ENCODE measurements around the gene OAT. TPM values are rescaled to one million over a fixed set of nuclear protein-coding genes. Genes with fewer than 3 reads are reported as not detected.
A peak's percentile ranks its signal among the peaks of the same experiment; 100 is the strongest.

OAT gene
- total RNA-seq, 1 donor from 2014 or later, result 133 TPM

DNA sequence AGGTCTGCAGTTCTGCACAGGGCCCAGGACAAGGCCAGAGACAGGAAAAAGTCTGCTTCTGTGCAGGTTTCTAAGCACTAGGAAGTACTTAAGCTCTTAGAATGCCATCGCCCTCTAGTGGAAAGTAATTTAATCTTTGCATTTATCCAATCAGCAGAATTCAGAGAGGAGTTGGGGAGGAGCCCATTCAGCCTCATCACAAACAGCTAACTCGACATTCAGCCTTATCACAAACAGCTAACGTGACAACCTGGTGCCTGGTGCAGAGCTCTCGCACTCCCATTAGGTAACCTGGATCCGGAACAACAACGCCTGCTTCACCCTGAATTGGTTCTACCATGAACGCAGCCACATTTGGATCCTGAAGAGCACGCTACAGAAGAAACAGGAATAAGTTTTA, 15.2 kb downstream of the OAT start:
- peak; percentile 51 for DNase-seq (ENCODE audit: low spot score)

DNA sequence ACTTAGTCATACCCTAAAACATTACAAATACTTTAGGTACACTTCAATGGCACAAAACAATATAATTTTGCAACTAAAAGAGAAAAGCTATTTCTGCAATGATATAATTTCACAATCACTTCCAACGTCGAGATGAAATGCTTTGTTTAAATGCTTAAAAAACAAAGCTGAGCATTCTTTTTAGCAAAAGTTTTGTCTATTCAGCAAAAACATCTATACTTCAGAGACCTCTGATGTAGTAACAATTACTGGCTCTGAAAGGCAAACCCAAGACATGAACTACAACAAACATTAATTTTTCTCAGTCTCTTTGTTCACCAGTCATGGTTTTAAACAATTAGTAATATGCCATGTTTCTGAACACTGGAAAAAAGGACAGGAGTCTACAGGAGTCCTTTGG, 16.4 kb downstream of the OAT start:
- no peak for DNase-seq (ENCODE audit: low spot score)

DNA sequence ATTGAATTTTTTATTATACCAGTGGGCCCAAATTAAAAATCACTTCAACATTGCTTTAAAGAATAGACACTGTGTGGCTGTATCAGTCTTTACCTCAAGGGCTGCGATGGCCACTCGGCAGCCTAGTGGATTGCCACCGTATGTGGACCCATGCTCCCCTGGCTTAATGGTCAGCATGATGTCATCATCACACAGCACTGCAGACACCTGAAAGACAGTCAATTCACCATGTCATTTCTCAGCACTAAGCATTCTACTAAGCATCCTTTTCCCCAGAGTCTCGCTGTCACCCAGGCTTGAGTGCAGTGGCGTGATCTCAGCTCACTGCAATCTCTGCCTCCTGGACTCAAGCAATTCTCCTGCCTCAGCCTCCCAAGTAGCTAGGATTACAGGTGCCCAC, 17.1 kb downstream of the OAT start:
- no peak for DNase-seq (ENCODE audit: low spot score)

DNA sequence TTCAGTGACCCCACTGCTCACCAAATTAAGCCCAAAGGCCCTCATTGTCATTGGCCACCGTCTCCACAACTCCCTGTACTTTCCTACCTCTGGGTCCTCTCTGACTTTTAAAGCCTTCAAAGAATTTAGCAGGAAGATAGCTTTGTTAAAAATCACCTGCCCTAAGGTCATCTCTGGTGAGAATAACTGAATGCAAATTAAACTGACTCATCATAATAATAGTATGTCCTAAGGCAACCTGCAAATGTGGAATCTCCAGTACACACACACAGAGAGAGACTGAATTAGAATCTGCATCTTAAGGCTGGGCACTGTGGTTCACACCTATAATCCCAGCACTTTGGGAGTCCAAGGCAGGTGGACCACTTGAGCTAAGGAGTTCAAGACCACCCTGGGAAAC, 24.1 kb downstream of the OAT start:
- no peak for DNase-seq (ENCODE audit: low spot score)

DNA sequence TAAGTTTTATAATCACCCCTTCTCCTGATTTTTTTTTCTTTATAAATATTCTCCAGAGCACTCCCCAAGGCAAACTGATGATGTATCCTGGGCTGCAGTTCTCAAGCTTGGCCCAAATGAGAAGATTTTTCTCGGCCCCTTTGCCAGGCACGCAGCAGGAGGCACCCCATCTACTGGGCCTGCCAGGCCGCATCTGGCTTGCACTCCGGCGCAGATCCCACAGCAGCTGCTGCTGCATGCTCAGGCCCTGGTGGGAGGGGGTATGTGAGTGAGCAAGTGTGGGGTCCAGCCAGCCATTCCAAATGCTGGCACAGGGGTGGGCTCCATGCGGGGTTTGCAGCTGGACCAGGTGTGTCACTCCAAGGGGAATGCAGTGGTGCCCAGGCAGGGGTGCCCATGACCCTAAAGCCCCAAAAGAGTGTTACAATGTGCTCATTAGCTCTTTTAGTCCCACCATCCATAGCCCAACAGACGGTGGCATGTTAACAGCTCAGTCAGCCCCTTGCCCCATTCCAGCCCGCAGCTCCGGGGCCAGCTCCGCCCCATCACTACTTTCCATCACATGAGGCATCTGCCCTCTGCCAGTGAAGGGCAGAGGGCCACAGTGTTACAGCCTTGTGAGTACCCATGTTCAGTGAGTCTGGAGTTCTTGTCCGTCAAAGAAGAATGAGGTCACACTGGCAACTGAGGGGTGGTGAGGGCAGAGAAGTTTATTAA, 25.9 kb downstream of the OAT start:
- DNase-seq (ENCODE audit: low spot score), result no peak

DNA sequence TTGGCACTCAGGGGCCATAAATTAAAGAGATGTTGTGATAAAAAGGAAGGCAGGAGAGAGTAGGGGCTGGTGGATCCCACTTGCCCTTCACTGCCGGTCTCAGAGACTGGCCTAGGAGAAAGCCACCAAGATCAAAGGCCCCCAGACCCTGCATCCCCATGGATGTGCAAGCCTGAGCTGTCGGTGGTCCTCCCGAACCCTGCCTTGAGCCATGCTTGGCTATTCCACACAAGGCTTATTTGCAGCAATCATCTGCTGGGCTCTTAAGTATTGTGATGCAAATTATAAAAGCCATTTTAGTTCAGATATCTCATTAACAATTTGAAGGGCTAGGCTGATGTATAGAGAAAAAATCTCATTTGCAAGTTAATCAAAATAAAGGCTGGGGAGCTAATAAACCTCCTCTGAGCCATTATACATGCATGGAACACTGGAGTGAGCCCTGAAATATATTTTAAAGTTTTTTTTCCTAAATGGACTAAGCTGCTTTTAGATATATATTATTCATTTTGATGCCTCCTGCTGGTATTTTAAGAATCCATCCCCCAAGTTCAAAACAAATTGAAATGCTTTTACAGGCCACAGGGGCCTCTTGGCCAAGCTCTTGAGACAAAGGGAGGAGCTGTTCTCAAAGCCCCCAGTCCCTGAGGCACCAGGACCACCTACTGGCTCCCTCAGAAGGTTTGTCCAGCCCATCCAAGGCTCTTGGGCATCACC, 28.1 kb downstream of the OAT start:
- no peak for DNase-seq (ENCODE audit: low spot score)

DNA sequence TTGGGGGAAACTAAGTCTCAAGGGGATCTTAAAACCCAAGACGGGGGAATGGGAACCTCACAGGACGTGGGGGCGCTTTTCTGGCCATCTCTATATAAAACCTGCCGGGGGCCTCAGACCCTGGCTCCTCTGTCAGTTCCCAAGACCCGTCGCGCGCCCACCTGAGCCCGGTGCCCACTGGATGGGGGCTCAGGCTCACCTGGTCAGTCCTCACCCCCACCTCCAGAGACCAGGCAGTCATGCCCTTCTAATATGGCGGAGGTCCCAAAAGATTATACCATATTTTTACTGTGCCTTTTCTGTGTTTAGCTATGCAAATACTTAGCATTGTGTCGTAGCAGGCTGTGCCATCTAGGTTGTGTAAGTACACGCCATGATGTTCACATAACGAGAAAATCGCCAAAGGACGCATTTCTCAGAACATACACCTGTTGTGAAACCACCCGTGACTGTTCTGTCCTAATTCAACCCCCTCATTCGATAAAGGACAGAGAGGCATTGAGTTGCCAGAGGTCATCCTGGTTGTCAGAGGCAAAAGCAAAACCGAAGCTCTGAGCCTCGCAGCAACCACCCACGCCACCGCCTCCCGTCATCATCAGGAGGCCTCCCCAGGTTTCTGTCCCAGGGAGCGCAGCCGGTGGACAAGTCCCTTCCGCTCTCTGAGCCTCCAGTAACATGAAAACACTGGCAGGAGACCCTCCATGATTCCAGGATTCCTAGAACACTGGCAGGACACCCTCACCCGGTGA, 28.9 kb downstream of the OAT start:
- no peak for DNase-seq (ENCODE audit: low spot score)

DNA sequence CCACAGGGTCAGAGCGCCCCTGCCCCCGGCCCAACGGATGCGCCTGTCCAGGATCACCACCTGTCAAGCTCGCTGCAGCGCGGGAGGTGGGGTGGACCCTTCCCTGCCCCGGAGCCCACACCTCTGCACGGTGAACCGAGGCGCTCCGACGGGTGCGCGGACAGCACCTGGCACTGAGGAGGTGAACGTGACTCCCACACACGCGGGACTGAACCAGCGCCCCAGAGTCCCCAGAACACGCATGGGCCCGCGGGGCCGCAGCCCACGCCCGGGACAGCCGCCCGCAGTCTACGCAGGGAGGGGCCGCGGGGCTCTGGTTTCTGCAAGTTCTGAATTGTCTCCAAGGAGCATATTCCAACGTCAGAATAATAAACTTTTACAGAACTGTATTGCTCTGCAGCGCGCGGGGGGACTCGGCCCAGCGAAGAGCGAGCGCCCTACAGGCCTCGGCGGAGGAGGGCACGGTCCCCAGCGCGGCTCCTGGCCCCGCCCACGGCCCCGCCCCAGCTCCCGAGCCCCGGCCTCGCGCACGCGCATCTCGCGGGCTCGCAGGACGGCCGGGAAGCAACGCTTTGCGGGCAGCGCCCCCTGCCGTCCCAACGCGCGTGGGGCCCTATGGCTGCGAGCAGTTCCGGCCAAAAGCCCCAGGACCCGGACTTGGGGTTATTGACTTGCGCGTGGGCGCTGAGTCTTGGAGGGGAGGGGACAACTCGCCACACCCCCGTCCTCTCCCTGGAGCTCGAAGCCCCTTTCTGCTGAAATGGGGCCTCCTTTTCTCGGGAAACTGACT, 29.7 kb downstream of the OAT start:
- DNase-seq (ENCODE audit: low spot score), result peak; percentile 93

DNA sequence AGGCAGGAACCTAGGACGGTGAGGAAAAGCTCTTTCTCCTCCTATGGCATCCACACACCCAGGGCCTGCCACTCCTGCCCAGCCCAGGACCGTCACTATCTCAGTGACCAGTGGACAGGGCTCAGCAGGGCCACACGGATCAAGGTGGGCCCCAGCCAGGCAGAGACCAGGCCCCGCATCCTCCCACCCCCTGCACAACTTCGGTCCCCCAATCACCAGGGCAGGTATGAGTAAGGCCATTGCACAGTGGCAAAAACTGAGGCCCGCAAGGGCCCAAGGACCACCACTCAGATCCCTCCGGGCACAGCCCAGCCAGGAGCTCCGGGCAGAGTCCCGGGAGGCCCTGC, 30.3 kb downstream of the OAT start:
- no peak for DNase-seq (ENCODE audit: low spot score)

DNA sequence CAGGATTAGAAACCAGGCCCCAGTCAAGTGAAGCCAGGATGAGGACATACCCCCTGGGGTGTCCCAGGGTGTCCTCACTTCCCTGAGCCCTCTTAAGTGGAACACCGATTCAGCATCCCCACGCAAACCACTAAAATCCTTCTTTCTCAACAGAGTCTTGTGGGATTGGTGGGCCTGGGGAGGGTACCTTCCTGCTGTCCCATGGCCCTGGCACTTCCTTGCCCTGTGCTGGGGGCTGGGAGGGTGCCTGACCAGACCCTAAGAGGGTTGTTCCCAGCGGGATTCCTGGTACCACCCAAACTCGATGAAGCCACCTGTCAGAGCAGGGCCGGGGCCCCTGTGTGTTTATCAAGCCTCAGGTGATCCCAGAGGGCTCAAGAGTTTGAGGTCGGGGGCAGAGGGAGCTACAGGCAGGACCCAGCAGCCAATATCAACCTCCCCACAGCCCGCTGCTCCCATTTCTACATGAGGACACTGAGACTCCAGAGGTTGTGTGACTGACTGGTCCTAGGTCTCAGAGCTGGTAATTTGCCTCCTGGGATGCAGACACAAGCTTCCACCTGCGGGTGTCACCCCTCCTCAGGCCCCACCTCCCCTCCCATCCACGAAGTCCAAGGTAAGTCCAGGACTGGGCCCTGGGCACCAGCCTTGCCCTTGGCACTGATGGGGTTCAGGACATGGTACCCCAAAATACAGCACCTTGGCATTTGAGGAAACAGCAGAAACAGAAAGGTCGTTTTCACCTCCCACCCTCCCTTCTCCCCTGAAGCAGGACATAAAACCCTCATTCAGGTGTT, 31.4 kb downstream of the OAT start:
- no peak for DNase-seq (ENCODE audit: low spot score)

DNA sequence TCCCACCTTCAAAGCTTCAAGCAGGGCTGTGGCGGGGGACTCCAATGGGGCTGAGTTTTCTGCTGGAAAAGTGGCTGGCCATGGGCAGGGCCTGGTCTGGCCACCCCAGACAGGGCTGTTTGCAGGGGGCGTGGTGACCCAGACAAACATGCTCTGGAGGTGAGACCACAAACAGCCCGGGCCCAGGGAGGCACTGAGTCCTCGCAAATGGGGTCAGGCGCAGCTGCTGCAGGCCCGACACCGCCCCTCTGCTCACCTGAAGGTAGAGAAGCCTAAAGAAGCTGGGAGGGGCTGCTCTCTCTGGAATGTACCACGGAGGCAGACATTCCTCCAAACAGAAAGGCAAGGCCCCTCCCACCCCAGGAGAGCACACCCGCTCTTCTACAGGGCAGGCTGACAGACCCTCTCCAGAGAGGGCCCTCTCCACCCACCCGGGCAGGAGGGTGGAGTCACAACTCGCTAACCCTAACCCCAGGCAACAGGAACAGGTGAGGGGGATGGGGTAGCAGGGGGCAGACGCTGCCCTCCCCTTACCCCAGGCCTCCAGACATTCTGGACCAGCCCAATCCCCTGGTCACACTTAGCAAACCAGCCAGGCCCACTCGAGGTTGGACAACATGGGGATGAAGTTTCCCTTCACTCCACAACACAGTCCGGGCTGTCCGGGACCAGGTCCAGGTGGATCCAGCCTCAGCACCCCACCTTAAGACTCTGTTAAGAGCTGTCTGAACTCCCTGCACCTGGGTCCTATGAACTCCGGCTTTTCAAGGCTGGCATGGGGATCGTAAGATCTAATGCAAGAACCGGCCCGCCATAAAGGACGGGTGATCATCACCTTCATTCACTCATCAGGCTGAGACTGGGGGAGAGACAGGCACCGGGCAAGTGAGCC, 32.3 kb downstream of the OAT start:
- no peak for DNase-seq (ENCODE audit: low spot score)

DNA sequence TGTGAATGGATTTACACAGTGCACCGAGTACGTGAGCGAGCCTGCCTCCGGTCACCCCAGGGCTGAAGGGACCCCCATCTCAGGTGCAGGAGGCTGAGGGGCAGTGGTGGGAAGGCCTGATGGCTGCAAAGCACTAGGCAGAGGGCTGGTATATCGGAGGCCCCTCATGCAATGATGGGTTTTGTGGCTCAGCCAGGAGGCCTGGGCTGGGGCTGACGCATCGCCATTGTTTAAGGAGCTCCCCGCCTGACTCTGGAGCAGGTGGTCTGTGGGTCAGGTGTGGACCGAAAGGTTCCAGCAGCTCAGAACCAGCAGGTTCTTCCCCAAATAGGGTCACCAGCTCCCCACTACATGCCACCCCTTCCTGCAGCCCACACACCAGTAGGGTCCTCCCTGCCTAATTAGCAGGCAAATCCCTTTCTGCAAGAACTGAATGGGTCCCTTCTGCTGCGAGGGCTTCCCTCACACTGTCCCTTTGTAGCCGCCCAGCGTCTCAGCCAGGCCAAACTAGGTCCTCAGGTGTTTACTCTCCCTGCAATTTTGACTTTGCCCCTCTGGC, 33.0 kb downstream of the OAT start:
- no peak for DNase-seq (ENCODE audit: low spot score)

DNA sequence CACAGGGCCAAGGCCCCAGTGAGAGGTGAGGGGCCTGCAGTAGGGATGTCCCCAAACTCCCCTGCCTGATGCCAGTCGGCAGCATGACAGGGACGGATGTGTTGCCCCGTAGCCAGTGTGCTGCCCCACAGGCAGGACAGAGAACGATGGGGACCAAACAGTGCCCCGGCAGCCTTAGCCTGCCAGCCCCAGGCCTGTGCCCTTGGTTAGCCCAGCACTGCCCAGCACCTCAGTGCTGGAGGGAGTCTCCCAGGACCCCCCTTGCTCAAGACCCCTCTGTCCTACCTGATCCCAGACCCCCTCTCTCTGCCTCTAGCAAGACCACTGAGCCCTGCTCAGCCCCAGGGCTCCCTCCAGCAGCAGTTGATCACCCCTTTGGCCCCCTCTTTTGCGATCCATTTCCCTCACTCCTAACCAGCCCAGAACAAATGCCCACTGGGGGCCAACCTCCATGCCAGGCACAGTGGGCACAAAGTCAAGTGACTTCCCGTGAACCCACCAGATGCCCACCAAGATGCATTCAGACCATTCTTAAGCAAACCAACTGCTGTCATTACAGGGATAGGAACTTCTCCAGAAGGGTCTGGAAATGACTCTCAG, 34.0 kb downstream of the OAT start:
- DNase-seq (ENCODE audit: low spot score), result no peak

DNA sequence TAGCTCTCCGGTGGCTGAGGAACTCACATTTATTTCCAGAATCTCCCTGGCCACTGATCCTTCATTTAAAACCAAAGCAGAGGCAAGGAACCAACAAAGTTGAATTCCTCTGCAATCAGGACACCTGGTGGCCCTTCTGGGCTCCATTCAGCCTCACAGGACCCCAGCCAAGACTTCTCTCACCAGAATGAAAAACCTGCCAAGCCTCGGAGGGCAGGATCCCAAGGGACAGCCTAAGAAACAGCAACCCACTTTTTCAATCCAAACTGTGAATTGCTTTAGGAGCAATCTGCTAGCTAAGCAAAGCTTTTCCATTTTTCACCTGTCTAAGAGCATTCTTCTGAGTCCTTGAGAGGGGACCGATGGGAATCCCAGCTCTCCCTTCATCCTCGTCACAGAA, 34.6 kb downstream of the OAT start:
- DNase-seq (ENCODE audit: low spot score), result no peak

DNA sequence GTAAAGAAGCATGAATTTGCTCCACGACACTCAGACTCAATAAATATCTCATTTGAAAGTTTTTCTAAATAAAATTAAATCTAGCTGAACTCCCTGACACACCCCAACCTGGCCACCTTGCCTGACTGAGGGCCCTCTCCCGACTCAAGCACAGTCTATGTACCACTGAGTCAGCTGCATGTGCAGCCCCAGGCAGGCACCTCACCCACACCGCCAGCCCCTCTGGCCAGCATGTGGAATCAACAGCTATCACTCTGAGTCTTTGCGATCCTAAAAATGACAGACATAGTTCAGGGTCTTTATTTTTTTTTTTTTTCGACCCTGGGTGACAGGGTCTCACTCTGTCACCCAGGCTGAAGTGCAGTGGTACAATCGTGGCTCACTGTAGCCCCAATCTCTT, 35.2 kb downstream of the OAT start:
- DNase-seq (ENCODE audit: low spot score), result no peak

DNA sequence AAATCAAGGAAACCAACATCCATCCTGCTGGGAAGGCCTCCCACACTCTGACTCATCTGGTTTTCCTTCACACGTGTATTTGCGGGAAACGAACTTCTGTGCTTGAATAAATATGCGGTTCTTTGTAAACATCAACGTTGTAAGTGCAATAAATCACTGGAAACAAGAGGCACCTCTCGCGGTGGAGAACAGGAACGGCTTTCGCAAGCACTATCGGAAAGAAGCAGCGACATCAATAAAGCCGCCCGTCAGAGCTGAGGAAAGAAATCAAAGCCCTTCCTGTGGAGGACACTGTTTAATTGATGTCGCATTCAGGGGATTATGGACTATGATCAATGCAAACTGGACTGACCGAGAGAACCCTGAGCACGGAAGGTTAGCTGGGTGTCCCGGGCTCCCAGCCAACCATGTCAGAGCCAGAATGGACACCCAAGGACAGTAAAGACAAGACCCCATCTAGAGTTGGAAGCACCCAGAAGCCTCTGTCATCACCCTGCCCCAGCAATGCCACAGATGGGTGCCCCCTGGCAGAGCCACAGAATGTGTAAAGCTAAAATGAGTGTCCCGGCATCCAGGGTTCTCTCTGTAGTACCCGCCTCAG, 37.6 kb downstream of the OAT start:
- no peak for DNase-seq (ENCODE audit: low spot score)

DNA sequence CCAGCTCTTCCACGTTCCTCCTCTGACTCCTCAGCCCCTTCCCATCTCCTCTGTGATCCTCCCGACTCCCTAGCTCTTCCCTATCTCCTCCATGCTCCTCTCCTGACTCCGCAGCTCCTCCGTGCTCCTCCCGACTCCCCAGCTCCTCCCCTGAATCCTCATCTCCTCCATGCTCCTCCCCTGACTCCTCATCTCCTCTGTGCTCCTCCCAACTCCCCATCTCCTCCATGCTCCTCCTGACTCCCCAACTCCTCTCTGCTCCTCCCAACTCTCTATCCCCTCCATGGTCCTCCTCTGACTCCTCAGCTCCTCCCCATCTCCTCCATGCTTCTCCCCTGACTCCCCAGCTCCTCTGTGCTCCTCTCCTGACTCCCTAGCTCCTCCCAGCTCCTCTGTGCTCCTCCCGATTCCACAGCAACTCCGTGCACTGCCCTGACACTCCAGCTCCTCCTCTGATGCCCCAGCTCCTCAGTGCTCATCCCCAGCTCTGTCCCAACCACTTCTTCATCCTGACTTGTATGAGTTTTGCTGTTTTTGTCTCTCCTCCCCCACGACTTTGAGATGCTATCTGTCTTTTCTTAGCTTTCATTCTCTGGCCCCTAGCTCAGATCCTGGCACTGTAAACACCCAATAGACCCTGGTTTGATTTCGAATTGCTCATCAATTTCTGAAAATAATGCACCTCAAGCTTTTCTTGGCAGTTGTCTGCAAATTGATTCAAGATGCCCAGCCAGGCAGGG, 38.3 kb downstream of the OAT start:
- no peak for DNase-seq (ENCODE audit: low spot score)

DNA sequence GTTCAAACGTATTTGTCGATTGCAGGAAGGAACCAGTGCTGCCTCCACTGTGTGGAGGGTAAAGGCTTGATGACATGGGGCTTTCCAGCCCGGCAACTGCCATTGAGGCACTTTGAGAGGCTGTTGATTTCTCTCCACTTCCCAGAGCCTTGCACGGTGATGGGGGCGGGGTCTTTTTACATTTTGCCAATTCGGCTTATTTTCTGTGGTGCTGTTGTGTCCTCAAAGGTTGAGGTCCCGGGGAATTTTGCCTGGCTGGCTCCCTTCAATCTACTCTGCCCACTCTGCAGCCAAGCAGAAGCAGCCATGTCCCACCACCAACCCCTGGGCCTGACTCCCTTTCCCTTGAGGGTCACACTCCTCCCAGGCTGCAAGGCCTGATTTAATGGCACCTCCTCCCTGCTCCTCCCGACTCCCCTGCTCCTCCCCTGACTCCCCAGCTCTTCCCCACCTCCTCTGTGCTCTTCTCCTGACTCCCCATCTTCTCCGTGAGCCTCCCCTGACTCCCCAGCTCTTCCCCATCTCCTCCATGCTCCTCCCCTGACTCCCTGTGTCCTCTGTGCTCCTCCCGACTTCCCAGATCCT, 39.0 kb downstream of the OAT start:
- DNase-seq (ENCODE audit: low spot score), result no peak
